ENCODE measurements around the gene DCAF4.

- TF ChIP-seq EZH2 (IDR thresholded peaks at IDR 0.05; ENCODE audit: low read depth) = no peak
- TF ChIP-seq, protein P1, sequence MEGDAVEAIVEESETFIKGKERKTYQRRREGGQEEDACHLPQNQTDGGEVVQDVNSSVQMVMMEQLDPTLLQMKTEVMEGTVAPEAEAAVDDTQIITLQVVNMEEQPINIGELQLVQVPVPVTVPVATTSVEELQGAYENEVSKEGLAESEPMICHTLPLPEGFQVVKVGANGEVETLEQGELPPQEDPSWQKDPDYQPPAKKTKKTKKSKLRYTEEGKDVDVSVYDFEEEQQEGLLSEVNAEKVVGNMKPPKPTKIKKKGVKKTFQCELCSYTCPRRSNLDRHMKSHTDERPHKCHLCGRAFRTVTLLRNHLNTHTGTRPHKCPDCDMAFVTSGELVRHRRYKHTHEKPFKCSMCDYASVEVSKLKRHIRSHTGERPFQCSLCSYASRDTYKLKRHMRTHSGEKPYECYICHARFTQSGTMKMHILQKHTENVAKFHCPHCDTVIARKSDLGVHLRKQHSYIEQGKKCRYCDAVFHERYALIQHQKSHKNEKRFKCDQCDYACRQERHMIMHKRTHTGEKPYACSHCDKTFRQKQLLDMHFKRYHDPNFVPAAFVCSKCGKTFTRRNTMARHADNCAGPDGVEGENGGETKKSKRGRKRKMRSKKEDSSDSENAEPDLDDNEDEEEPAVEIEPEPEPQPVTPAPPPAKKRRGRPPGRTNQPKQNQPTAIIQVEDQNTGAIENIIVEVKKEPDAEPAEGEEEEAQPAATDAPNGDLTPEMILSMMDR (conservative IDR thresholded peaks at IDR 0.05) = no peak
Observed at GRCh38 chr14:72878746-72879145, 47.5 kb upstream of the DCAF4 start.

All from PC-9 (cell line).